SH-SY5Y (cell line): ENCODE data around the gene CD164.

Experiments
- GATA2 ChIP-seq: IDR thresholded peaks from 2 replicates; pipeline ENCODE4 v1.6.1; 2011; ENCODE audit warnings: mild to moderate bottlenecking, low read depth, low read length
- GATA3 ChIP-seq: IDR thresholded peaks from 2 replicates; pipeline ENCODE4 v1.6.1; 2011; ENCODE audit warnings: low read depth, mild to moderate bottlenecking, low read length, moderate library complexity

DNA sequence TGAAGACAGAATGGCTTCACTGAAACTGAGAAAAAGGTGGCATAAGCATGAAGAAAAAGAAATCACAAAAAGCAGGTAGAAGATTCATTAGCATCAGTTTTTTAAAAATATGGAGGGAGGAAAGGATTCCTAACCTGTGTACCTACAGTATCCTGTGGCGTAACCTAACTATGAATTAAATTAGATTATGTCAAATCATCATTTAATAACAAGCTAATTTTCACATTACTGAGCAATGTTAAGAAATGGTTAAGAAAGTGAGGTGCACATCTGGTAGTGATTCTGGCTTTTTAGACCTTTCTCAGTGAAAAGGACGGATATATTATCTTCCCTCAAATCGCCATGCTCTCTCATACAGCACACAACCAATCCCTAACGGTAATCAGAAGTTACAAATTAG, 12.5 kb downstream of the CD164 start:
- no peak for TF ChIP-seq GATA2
- TF ChIP-seq GATA3 = no peak
